ENCODE measurements around the gene PAPSS2.

Gene PAPSS2

DNA sequence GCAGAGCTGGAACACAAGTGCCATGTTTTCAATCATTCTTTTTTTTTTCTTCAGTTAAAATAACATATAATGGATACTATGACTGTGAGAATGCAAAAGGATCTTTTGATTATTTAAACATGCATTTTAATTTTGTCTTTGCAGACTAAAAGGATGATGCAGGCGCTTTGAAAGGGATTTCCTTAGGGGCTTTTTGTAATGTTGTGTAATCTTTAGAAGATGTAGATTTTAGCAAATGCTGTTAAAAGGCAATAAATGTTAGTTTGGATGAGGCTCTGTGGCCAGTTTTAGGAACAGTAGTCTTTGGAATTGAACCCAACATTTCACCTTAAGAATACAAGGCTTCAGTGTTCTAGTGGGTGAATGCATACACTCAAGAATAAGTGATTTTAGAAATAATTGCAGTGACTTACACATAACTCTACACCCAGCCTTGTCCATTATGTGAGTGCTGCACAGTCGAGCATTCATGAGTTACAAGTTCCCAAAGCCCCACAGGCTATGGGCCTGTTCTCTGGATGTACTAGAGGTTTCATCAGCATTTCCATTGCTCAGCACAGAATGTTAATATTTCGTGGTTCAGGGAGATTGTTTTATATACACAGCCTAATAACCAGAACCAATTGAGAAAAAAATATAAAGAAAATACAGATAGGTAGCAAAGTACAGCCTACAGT, 11.6 kb downstream of the PAPSS2 start:
- no peak for DNase-seq (ENCODE audit: low read depth, low spot score)

- no peak for DNase-seq (ENCODE audit: low read depth, low spot score)
These were observed 12.9 kb downstream of the PAPSS2 start for GRCh38 chr10:87672551-87672950.

DNA sequence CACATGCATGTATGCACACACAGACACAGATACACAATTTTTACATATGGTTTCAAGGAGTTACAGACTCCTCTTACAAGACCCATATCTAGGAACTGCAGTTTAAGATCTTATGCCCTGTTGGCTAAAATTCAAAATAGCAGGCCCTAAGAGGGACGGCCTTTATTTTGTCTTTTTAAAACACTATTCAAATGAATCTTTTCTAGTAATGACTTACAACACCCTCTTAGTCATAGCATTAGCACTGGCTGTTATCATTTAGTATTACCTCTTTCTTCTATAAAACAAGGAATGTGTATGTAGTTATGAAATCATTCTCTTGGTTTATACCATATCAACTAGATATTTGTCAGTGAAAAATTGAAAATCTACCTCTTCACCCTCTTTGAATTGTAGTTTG, 15.3 kb downstream of the PAPSS2 start:
- no peak for DNase-seq (ENCODE audit: low read depth, low spot score)

- peak; percentile 68 for DNase-seq (ENCODE audit: low read depth, low spot score)
These were observed 16.0 kb downstream of the PAPSS2 start for GRCh38 chr10:87675396-87676376.

GRCh38 chr10:87677595-87677994, 17.9 kb downstream of the PAPSS2 start:
- DNase-seq (ENCODE audit: low read depth, low spot score), result no peak

DNA sequence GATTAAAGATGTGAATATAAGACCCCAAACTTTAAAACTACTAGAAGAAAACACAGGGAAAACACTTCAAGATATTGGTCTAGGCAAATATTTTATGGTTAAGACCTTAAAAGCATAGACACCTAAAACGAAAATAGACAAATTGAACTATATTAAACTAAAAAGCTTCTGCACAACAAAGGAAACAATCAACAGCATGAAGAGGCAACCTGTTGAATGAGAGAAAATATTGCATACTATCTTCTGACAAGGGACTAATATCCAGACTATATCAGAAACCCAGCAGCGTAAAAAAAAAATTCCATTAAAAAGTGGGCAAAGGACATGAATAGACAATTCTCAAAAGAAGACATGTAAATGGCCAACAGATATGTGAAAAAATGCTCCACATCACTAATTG, 18.6 kb downstream of the PAPSS2 start:
- no peak for DNase-seq (ENCODE audit: low read depth, low spot score)

- DNase-seq (ENCODE audit: low read depth, low spot score), result no peak
These were observed 23.7 kb downstream of the PAPSS2 start for GRCh38 chr10:87683356-87683755.

- no peak for DNase-seq (ENCODE audit: low read depth, low spot score)
These were observed 24.4 kb downstream of the PAPSS2 start for GRCh38 chr10:87684001-87684638.

- peak; percentile 32 for DNase-seq (ENCODE audit: low read depth, low spot score)
These were observed 26.3 kb downstream of the PAPSS2 start for GRCh38 chr10:87685832-87686574.

- no peak for DNase-seq (ENCODE audit: low read depth, low spot score)
These were observed 31.9 kb downstream of the PAPSS2 start for GRCh38 chr10:87691506-87692070.

- no peak for DNase-seq (ENCODE audit: low read depth, low spot score)
These were observed 33.3 kb downstream of the PAPSS2 start for GRCh38 chr10:87692956-87693484.

DNA sequence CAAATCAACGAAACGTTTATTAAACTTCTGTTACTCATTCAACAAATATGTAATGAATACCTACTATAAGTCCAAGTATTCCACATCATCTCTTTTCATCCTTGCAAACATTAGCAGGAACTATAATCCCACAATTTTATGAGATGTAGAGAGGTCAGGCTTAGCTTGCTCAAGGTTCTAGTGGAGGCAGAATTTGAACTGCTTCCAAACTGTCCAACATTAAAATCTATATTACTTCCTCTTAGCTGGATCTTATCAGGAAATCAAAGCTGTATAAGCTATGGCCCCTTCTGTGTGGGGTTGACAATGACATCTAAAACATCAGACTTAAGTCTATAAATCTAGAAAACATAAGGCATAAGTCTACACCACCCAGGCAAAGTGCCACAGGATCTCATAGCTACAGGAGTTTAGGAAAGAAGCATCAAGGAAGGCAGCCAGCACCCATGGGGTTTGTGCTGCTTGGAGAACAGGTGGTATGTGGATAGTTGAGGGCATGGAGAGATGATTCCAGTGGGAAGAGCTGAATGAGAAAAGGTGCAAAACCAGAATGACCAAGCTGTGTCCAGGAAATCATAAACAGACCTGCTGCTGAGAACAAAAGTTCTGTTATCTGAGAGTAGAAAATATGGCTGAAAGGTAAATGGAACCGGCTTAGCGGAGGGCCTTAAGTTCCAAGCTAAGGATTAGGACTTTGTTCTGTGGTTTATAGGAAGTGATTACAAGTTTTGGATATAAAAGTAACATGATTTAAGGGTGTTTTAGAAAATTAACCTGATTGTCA, 34.5 kb downstream of the PAPSS2 start:
- DNase-seq (ENCODE audit: low read depth, low spot score), result no peak

- DNase-seq (ENCODE audit: low read depth, low spot score), result no peak
These were observed 35.4 kb downstream of the PAPSS2 start for GRCh38 chr10:87695074-87695473.

DNA sequence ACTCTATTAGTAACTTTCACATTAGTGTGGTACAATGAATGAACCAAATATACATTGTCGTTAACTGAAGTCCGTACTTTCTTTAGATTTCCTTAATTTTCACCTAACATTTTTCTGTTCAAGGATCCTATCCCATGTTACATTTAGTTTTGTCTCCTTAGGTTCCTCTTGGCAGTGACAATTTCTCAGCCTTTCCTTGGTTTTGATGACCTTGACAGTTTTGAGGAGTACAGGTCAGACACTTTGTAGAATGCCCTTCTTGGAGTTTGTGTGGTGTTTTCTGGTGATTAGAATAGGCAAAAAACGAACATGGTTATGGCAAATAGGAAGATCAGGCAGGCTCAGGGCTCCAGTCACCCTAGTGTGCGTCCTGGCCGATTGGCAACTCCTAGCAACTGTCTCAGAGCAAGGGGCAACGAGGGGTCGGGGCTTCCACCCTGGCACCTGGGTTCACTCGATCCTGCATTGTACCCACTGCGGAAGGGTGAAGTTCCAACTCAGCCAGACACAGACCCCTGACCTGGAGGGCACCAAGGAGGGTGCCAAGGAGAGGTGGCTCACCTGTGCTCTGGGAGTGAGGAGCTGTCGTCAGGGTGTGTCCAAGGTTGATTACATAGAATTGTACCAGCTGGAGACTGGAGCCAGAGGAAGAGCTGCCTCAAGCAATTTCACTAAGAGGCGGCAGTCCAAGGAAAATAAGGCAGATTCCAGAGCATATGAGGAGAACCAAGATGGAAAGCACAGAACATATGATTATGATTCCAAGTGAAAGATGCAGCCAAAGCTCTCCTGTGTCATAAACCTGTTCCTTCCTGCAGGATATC, 37.5 kb downstream of the PAPSS2 start:
- no peak for DNase-seq (ENCODE audit: low read depth, low spot score)

DNA sequence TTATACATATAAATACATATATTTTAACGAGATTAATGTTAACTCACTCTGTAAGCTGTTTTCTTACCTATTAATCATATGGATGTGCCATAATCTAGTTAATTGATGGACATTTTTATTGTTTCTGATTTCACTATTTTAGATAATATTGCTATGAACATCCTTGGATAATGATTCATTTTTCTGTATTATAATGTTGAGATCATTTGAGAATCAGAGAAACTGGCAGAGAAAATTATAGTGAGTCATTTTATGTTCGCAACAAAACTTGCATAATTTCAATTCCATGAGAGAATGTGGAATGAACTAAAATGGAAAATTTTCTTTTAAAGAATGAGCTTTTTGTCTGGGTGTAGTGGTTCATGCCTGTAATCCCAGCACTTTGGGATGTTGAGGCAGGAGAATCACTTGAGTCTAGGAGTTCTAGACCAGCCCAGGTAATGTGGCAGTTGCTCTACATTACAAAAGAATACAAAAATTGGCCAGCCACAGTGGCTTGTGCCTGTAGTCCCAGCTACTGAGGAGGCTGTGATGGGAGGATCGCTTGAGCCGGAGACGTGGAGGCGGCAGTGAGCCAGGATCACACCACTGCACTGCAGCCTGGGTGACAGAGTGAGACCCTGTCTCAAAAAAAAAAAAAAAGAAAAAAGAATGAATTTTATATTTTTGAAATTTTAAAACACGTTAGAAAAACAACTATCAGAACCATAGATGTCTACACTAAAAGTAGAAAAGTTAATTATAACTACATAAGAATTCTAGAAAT, 40.5 kb downstream of the PAPSS2 start:
- DNase-seq (ENCODE audit: low read depth, low spot score), result no peak

DNA sequence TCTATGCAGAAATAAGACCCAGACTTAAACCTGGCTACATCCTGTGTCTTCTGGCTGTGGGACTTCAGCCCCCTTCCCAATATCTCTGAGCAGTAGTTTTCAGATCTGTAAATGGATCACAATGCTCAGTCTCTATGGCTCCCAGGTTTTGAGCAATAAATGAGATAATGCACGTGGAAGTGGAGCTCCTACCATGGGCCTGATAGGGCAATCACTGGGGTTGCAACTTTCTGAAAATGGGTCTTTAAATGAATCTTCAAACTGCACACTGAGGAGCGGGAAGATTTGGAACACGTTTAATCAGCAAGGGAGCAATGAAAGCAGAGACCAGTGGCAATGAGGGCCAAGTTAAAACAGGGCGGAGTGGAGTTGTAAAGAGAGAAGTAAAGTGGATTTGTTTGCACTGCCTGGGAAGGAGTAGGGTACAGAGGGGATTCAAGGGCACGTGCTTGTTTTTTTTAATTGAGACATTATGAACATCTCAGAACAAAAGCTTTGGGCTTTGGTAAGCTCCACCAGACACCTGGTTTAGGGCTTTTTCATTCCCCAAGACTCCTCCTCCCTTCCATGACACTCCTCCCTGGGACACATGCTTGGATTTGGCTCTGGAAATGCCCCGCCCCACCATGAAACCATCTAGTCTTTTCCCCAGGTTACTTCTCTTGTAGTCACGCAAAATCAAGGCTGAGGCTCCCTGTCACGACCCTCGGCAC, 42.7 kb downstream of the PAPSS2 start:
- DNase-seq (ENCODE audit: low read depth, low spot score), result no peak

GRCh38 chr10:87702973-87703294, 43.3 kb downstream of the PAPSS2 start:
- no peak for DNase-seq (ENCODE audit: low read depth, low spot score)

DNA sequence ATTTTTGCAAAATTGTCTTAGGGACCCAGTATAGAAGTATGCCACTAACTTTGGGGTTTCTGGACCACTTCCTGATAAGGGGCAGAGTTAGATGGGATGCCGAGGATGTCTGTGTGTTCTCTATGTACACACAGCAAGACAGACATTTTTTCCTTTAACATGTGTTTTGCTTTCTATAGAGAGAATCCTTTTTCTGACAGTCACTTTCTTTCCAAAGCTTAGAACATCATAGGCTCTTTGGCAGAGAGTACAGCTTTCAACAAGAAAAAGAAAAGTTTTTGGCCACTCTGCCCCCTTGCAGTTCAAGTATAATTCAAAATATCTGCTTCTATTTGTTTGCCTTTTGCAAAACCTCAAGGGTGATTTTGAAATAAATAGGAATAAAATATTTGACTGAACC, 44.1 kb downstream of the PAPSS2 start:
- DNase-seq (ENCODE audit: low read depth, low spot score), result no peak
